HEK293 (cell line): ENCODE measurements around the gene CARD14.
A peak's percentile ranks its signal among the peaks of the same experiment; 100 is the strongest.

Experiments
- AEBP2 ChIP-seq: fragments of 450-650 bp; formaldehyde crosslinking; IDR thresholded peaks from 2 replicates; pipeline ENCODE4 v1.5.1; 2016; ENCODE audit warnings: missing biosample characterization, missing genetic modification characterization, borderline replicate concordance
- FEZF1 ChIP-seq: fragments of 450-650 bp; formaldehyde crosslinking; IDR thresholded peaks from 2 replicates; pipeline ENCODE4 v1.5.1; 2016; ENCODE audit warnings: missing biosample characterization, missing genetic modification characterization
- KLF10 ChIP-seq: fragments of 450-650 bp; IDR thresholded peaks from 2 replicates; pipeline ENCODE4 v1.5.1; 2018; ENCODE audit warnings: missing biosample characterization, mild to moderate bottlenecking, missing genetic modification characterization
- KLF9 ChIP-seq: fragments of 450-650 bp; formaldehyde crosslinking; IDR thresholded peaks from 2 replicates; pipeline ENCODE4 v1.5.1; 2016; ENCODE audit warnings: missing biosample characterization, missing genetic modification characterization, low read depth
- OSR2 ChIP-seq: fragments of 450-650 bp; formaldehyde crosslinking; IDR thresholded peaks from 2 replicates; pipeline ENCODE4 v1.5.1; 2016; ENCODE audit warnings: missing biosample characterization, missing genetic modification characterization
- REPIN1 ChIP-seq: fragments of 450-650 bp; formaldehyde crosslinking; IDR thresholded peaks from 2 replicates; pipeline ENCODE4 v1.5.1; 2017; ENCODE audit warnings: missing biosample characterization, missing genetic modification characterization, low read depth
- SCRT2 ChIP-seq: fragments of 450-650 bp; formaldehyde crosslinking; IDR thresholded peaks from 2 replicates; pipeline ENCODE4 v1.5.1; 2016; ENCODE audit warnings: missing biosample characterization, missing genetic modification characterization
- SP3 ChIP-seq: fragments of 450-650 bp; formaldehyde crosslinking; IDR thresholded peaks from 2 replicates; pipeline ENCODE4 v1.5.1; 2016; ENCODE audit warnings: missing biosample characterization, missing genetic modification characterization
- WT1 ChIP-seq: fragments of 450-650 bp; formaldehyde crosslinking; IDR thresholded peaks from 2 replicates; pipeline ENCODE4 v1.5.1; 2016; ENCODE audit warnings: missing biosample characterization, missing genetic modification characterization
- ZBTB11 ChIP-seq: fragments of 450-650 bp; formaldehyde crosslinking; conservative IDR thresholded peaks from 2 replicates; pipeline ENCODE4 v1.5.1; 2016; ENCODE audit warnings: low read depth, missing biosample characterization, missing genetic modification characterization
- ZBTB6 ChIP-seq: fragments of 450-650 bp; formaldehyde crosslinking; IDR thresholded peaks from 2 replicates; pipeline ENCODE4 v1.5.1; 2017; ENCODE audit warnings: missing biosample characterization, missing genetic modification characterization
- ZIC2 ChIP-seq: fragments of 450-650 bp; formaldehyde crosslinking; IDR thresholded peaks from 2 replicates; pipeline ENCODE4 v1.5.1; 2016; ENCODE audit warnings: missing biosample characterization, missing genetic modification characterization
- ZNF112 ChIP-seq: fragments of 450-650 bp; formaldehyde crosslinking; IDR thresholded peaks from 2 replicates; pipeline ENCODE4 v1.5.0; 2017; ENCODE audit warnings: missing biosample characterization, missing genetic modification characterization
- ZNF140 ChIP-seq: fragments of 450-650 bp; formaldehyde crosslinking; IDR thresholded peaks from 2 replicates; pipeline ENCODE4 v1.5.1; 2016; ENCODE audit warnings: missing biosample characterization, missing genetic modification characterization
- ZNF148 ChIP-seq: fragments of 450-650 bp; formaldehyde crosslinking; IDR thresholded peaks from 2 replicates; pipeline ENCODE4 v1.5.0; 2017; ENCODE audit warnings: missing biosample characterization, missing genetic modification characterization, borderline replicate concordance
- ZNF157 ChIP-seq: fragments of 450-650 bp; formaldehyde crosslinking; IDR thresholded peaks from 2 replicates; pipeline ENCODE4 v1.5.1; 2016; ENCODE audit warnings: missing biosample characterization, missing genetic modification characterization
- ZNF174 ChIP-seq: fragments of 450-650 bp; formaldehyde crosslinking; IDR thresholded peaks from 2 replicates; pipeline ENCODE4 v1.5.0; 2017; ENCODE audit warnings: missing biosample characterization, mild to moderate bottlenecking, missing genetic modification characterization
- ZNF214 ChIP-seq: fragments of 450-650 bp; formaldehyde crosslinking; IDR thresholded peaks from 2 replicates; pipeline ENCODE4 v1.5.1; 2017; ENCODE audit warnings: missing biosample characterization, mild to moderate bottlenecking, missing genetic modification characterization, borderline replicate concordance
- ZNF292 ChIP-seq: fragments of 450-650 bp; formaldehyde crosslinking; IDR thresholded peaks from 2 replicates; pipeline ENCODE4 v1.5.1; 2016; ENCODE audit warnings: low read depth, missing biosample characterization, missing genetic modification characterization, borderline replicate concordance
- ZNF350 ChIP-seq: fragments of 450-650 bp; formaldehyde crosslinking; IDR thresholded peaks from 2 replicates; pipeline ENCODE4 v1.5.0; 2017; ENCODE audit warnings: missing biosample characterization, mild to moderate bottlenecking, missing genetic modification characterization
- ZNF530 ChIP-seq: fragments of 450-650 bp; formaldehyde crosslinking; IDR thresholded peaks from 2 replicates; pipeline ENCODE4 v1.5.1; 2016; ENCODE audit warnings: low read depth, missing biosample characterization, missing genetic modification characterization
- ZNF549 ChIP-seq: fragments of 450-650 bp; IDR thresholded peaks from 2 replicates; pipeline ENCODE4 v1.5.1; 2018; ENCODE audit warnings: missing biosample characterization, missing genetic modification characterization, mild to moderate bottlenecking, inconsistent platforms, moderate library complexity
- ZNF561 ChIP-seq: fragments of 450-650 bp; IDR thresholded peaks from 2 replicates; pipeline ENCODE4 v1.5.1; 2018; ENCODE audit warnings: missing biosample characterization, missing genetic modification characterization, borderline replicate concordance
- ZNF624 ChIP-seq: fragments of 450-650 bp; formaldehyde crosslinking; IDR thresholded peaks from 2 replicates; pipeline ENCODE4 v1.5.1; 2017; ENCODE audit warnings: missing biosample characterization, missing genetic modification characterization
- ZNF629 ChIP-seq: fragments of 450-650 bp; formaldehyde crosslinking; IDR thresholded peaks from 2 replicates; pipeline ENCODE4 v1.5.1; 2017; ENCODE audit warnings: missing biosample characterization, missing genetic modification characterization
- ZNF639 ChIP-seq: fragments of 450-650 bp; formaldehyde crosslinking; IDR thresholded peaks from 2 replicates; pipeline ENCODE4 v1.5.1; 2016; ENCODE audit warnings: missing biosample characterization, missing genetic modification characterization
- ZNF658 ChIP-seq: fragments of 450-650 bp; formaldehyde crosslinking; IDR thresholded peaks from 2 replicates; pipeline ENCODE4; 2016; ENCODE audit warnings: missing biosample characterization, missing genetic modification characterization
- ZNF670 ChIP-seq: fragments of 450-650 bp; formaldehyde crosslinking; IDR thresholded peaks from 2 replicates; pipeline ENCODE4 v1.5.1; 2016; ENCODE audit warnings: missing biosample characterization, missing genetic modification characterization, low read depth
- ZNF777 ChIP-seq: fragments of 450-650 bp; formaldehyde crosslinking; IDR thresholded peaks from 2 replicates; pipeline ENCODE4 v1.5.1; 2017; ENCODE audit warnings: missing biosample characterization, missing genetic modification characterization, borderline replicate concordance
- ZNF837 ChIP-seq: fragments of 450-650 bp; formaldehyde crosslinking; IDR thresholded peaks from 2 replicates; pipeline ENCODE4 v1.5.1; 2016; ENCODE audit warnings: missing biosample characterization, missing genetic modification characterization
- ZXDB ChIP-seq: fragments of 450-650 bp; formaldehyde crosslinking; IDR thresholded peaks from 2 replicates; pipeline ENCODE4 v1.5.1; 2016; ENCODE audit warnings: missing biosample characterization, missing genetic modification characterization

Gene CARD14

GRCh38 chr17:80219013-80219762, 49.4 kb downstream of the CARD14 start (continued):
- no peak for TF ChIP-seq ZNF639 (tag by site-specific recombination)
- TF ChIP-seq KLF9 (tag by site-specific recombination): no peak
- TF ChIP-seq ZNF350 (tag by site-specific recombination): no peak
- TF ChIP-seq WT1 (tag by site-specific recombination): peak; percentile 73
- no peak for TF ChIP-seq AEBP2 (tag by site-specific recombination)
- no peak for TF ChIP-seq ZNF174
- no peak for TF ChIP-seq ZNF148 (tag by site-specific recombination)
- TF ChIP-seq OSR2: 0 out of 2 replicates have a peak, but pooled peaks have one; percentile 42
- TF ChIP-seq ZNF624 (tag by site-specific recombination): no peak
- TF ChIP-seq ZBTB6 (tag by site-specific recombination): no peak
- no peak for TF ChIP-seq ZNF530 (tag by site-specific recombination)
- no peak for TF ChIP-seq ZNF549 (tag by site-specific recombination)
- TF ChIP-seq ZBTB11 (tag by site-specific recombination): peak; percentile 68; the same call in 1 of the 2 replicates
- no peak for TF ChIP-seq ZNF214
- no peak for TF ChIP-seq SP3
- TF ChIP-seq ZNF777 (tag by site-specific recombination): no peak
- no peak for TF ChIP-seq REPIN1 (tag by site-specific recombination)
- TF ChIP-seq ZNF658 (tag by site-specific recombination): no peak
- peak; percentile 78 for TF ChIP-seq SCRT2 (tag by site-specific recombination)
- peak; percentile 85 for TF ChIP-seq ZNF561 (tag by site-specific recombination)
- TF ChIP-seq FEZF1 (tag by site-specific recombination): no peak
- peak; percentile 62 for TF ChIP-seq ZIC2 (tag by site-specific recombination)
- TF ChIP-seq ZNF112: no peak
- peak; percentile 70; the same call in 1 of the 2 replicates for TF ChIP-seq KLF10 (tag by site-specific recombination)
- peak; percentile 50; the same call in 1 of the 2 replicates for TF ChIP-seq ZNF629
- no peak for TF ChIP-seq ZNF670 (tag by site-specific recombination)
- no peak for TF ChIP-seq ZNF837 (tag by site-specific recombination)
- no peak for TF ChIP-seq ZNF157 (tag by site-specific recombination)
- no peak for TF ChIP-seq ZNF140 (tag by site-specific recombination)
- TF ChIP-seq ZNF292 (tag by site-specific recombination): no peak
- no peak for TF ChIP-seq ZXDB (tag by site-specific recombination)
